ENCODE data around the gene TMPRSS3.

TMPRSS3 gene

GRCh38 chr21:42388740-42389448 lies 7.0 kb downstream of the TMPRSS3 start:
- no peak for DNase-seq

- DNase-seq = no peak
Observed at GRCh38 chr21:42387843-42388340, 8.0 kb downstream of the TMPRSS3 start.

GRCh38 chr21:42387164-42387563 lies 8.7 kb downstream of the TMPRSS3 start:
- no peak for DNase-seq

GRCh38 chr21:42386034-42386591 lies 9.7 kb downstream of the TMPRSS3 start:
- no peak for DNase-seq

GRCh38 chr21:42385619-42386018 lies 10.2 kb downstream of the TMPRSS3 start:
- DNase-seq = no peak

GRCh38 chr21:42384989-42385388 lies 10.9 kb downstream of the TMPRSS3 start:
- DNase-seq = no peak

- no peak for DNase-seq
Observed at GRCh38 chr21:42384156-42384945, 11.5 kb downstream of the TMPRSS3 start.

- no peak for DNase-seq
Observed at GRCh38 chr21:42383331-42383730, 12.5 kb downstream of the TMPRSS3 start.

GRCh38 chr21:42382915-42383314 lies 12.9 kb downstream of the TMPRSS3 start:
- DNase-seq = no peak

GRCh38 chr21:42381347-42381984 lies 14.4 kb downstream of the TMPRSS3 start:
- DNase-seq = peak in 3 of 56 donors; percentile 1 to 26 (median 18)

- DNase-seq = no peak
Observed at GRCh38 chr21:42379426-42380215, 16.2 kb downstream of the TMPRSS3 start.

GRCh38 chr21:42378418-42378817 lies 17.4 kb downstream of the TMPRSS3 start:
- DNase-seq = no peak

GRCh38 chr21:42377951-42378340 lies 17.9 kb downstream of the TMPRSS3 start:
- DNase-seq = no peak

GRCh38 chr21:42377211-42377950 lies 18.5 kb downstream of the TMPRSS3 start:
- DNase-seq = no peak

- no peak for DNase-seq
Observed at GRCh38 chr21:42376338-42376982, 19.4 kb downstream of the TMPRSS3 start.

GRCh38 chr21:42375966-42376337 lies 19.9 kb downstream of the TMPRSS3 start:
- no peak for DNase-seq

- DNase-seq = no peak
Observed at GRCh38 chr21:42375506-42375905, 20.3 kb downstream of the TMPRSS3 start.

GRCh38 chr21:42374864-42375499 lies 20.9 kb downstream of the TMPRSS3 start:
- DNase-seq = no peak

- no peak for DNase-seq
Observed at GRCh38 chr21:42374457-42374856, 21.4 kb downstream of the TMPRSS3 start.
